H1 (cell line): ENCODE measurements around the gene CLCA4. TPM values are rescaled to one million over a fixed set of nuclear protein-coding genes. Genes with fewer than 3 reads are reported as not detected.

Experiments used
- CTCF ChIA-PET: fragments of 300-600 bp; sonication (Branson Sonifier 250); formaldehyde crosslinking; loops from one replicate; lab custom pipeline; 2021; ENCODE audit not compliant: partially characterized antibody; lab: Charles Lee
- POLR2A ChIA-PET: fragments of 300-600 bp; sonication (Branson Sonifier 250); formaldehyde crosslinking; loops from one replicate; lab custom pipeline; 2021; ENCODE audit warnings: inconsistent platforms; ENCODE audit not compliant: partially characterized antibody; lab: Charles Lee
- DNase-seq, 2 experiments: peaks; one replicate each; pipeline versions ENCODE4 v3.0.0 to v3.0.0-alpha.2; 2010 to 2022; ENCODE audit warnings: low spot score in 2 of 2, low read depth in 1 of 2, mixed read lengths in 1 of 2
- FAIRE-seq: peaks from 2 replicates; lab custom pipeline; 2011; peaks lifted over from hg19 to GRCh38; lab: Jason Lieb, UNC
- H2AFZ ChIP-seq: 2 replicates; pipeline ENCODE4 v1.8.1; 2012; ENCODE audit warnings: low read length, inconsistent platforms
- H2AK5ac ChIP-seq: 2 replicates; pipeline ENCODE4 v1.6.1; 2013; ENCODE audit warnings: low read depth, low read length
- H2BK120ac ChIP-seq: replicated peaks from 2 replicates; pipeline ENCODE3; 2013; ENCODE audit warnings: low read depth, low read length, inconsistent platforms
- H2BK12ac ChIP-seq: 2 replicates; pipeline ENCODE4 v1.6.1; 2013; ENCODE audit warnings: low read depth, low read length
- H2BK15ac ChIP-seq: 2 replicates; pipeline ENCODE4 v1.6.1; 2013; ENCODE audit warnings: low read length
- H2BK20ac ChIP-seq: 2 replicates; pipeline ENCODE4 v1.6.1; 2013; ENCODE audit warnings: low read length
- H2BK5ac ChIP-seq: 2 replicates; pipeline ENCODE4 v1.6.1; 2013; ENCODE audit warnings: low read depth, low read length
- H3K14ac ChIP-seq: 2 replicates; pipeline ENCODE4 v1.6.1; 2013; ENCODE audit warnings: inconsistent platforms; ENCODE audit not compliant: insufficient read length
- H3K18ac ChIP-seq: 2 replicates; pipeline ENCODE4 v1.6.1; 2013; ENCODE audit warnings: low read length; ENCODE audit errors: extremely low read depth
- H3K23ac ChIP-seq: 2 replicates; pipeline ENCODE4 v1.6.1; 2013; ENCODE audit warnings: inconsistent platforms; ENCODE audit not compliant: insufficient read length
- H3K23me2 ChIP-seq: 2 replicates; pipeline ENCODE4 v1.6.1; 2013; ENCODE audit warnings: low read depth, low read length
- H3K27ac ChIP-seq: 2 replicates; pipeline ENCODE4 v1.6.1; 2011; ENCODE audit warnings: low read depth, low read length, inconsistent platforms
- H3K27me3 ChIP-seq, 4 experiments: replicated peaks in 1 of 4; 1 replicate in 1 of 4; 2 replicates in 3 of 4; pipeline versions ENCODE4 v1.6.1 to v1.8.1; 2011 to 2013; ENCODE audit warnings: low read length in 3 of 4, mild to moderate bottlenecking in 3 of 4, inconsistent platforms in 2 of 4, mixed read lengths in 2 of 4, moderate library complexity in 1 of 4; ENCODE audit not compliant: control insufficient read depth in 3 of 4, insufficient read depth in 3 of 4; ENCODE audit errors: extremely low read depth in 1 of 4
- H3K36me3 ChIP-seq, 4 experiments: 2 replicates each; pipeline versions ENCODE4 v1.6.1 to v1.8.1; 2011 to 2013; ENCODE audit warnings: mild to moderate bottlenecking in 4 of 4, low read length in 3 of 4, moderate library complexity in 2 of 4, control low read depth in 1 of 4, inconsistent platforms in 1 of 4; ENCODE audit not compliant: insufficient read depth in 4 of 4, control insufficient read depth in 2 of 4
- H3K4ac ChIP-seq: replicated peaks from 2 replicates; pipeline ENCODE3; 2013; ENCODE audit warnings: low read length, low read depth, mixed read lengths, inconsistent platforms; ENCODE audit not compliant: insufficient read length
- H3K4me1 ChIP-seq, 4 experiments: replicated peaks in 1 of 4; 1 replicate in 1 of 4; 2 replicates in 3 of 4; pipeline versions ENCODE4 v1.6.1 to v1.8.1; 2011 to 2013; ENCODE audit warnings: low read length in 3 of 4, inconsistent platforms in 2 of 4, mixed read lengths in 1 of 4; ENCODE audit not compliant: insufficient read depth in 4 of 4, control insufficient read depth in 3 of 4
- H3K4me2 ChIP-seq, 2 experiments: 2 replicates each; pipeline versions ENCODE4 v1.6.1 to v1.8.1; 2011 to 2013; ENCODE audit warnings: low read depth in 2 of 2, low read length in 2 of 2, control low read depth in 1 of 2, inconsistent platforms in 1 of 2, mild to moderate bottlenecking in 1 of 2; ENCODE audit not compliant: insufficient read depth in 1 of 2
- H3K4me3 ChIP-seq, 4 experiments: fragments of 200-600, 300-600 bp in 1 of 4; sonication (generic), shearing (Covaris generic), sonication (Bioruptor Twin) in 1 of 4; 2 replicates each; pipeline versions ENCODE4 v1.5.1 to v1.8.1; 2011 to 2016; ENCODE audit warnings: low read length in 4 of 4, low read depth in 3 of 4, control low read depth in 2 of 4, inconsistent platforms in 2 of 4, mild to moderate bottlenecking in 2 of 4, mixed read lengths in 1 of 4, moderate library complexity in 1 of 4; ENCODE audit not compliant: insufficient read depth in 2 of 4; ENCODE audit errors: extremely low read depth in 1 of 4
- H3K56ac ChIP-seq: replicated peaks from 2 replicates; pipeline ENCODE3; 2013; ENCODE audit warnings: low read depth, mild to moderate bottlenecking, mixed read lengths, low read length, inconsistent platforms; ENCODE audit not compliant: insufficient read length
- H3K79me1 ChIP-seq: 2 replicates; pipeline ENCODE4 v1.6.1; 2013; ENCODE audit warnings: low read depth, low read length, control low read depth
- H3K79me2 ChIP-seq, 2 experiments: 2 replicates each; pipeline versions ENCODE4 v1.6.1 to v1.8.1; 2012 to 2013; ENCODE audit warnings: low read length in 2 of 2, mild to moderate bottlenecking in 2 of 2, inconsistent platforms in 1 of 2; ENCODE audit not compliant: insufficient read depth in 2 of 2, control insufficient read depth in 1 of 2
- H3K9ac ChIP-seq, 4 experiments: replicated peaks in 1 of 4; 1 replicate in 1 of 4; 2 replicates in 3 of 4; pipeline versions ENCODE4 v1.6.1 to v1.8.1; 2011 to 2013; ENCODE audit warnings: low read depth in 3 of 4, low read length in 3 of 4, control low read depth in 2 of 4, mild to moderate bottlenecking in 2 of 4, moderate library complexity in 2 of 4, inconsistent platforms in 1 of 4; ENCODE audit errors: extremely low read depth in 1 of 4
- H3K9me3 ChIP-seq, 2 experiments: 2 replicates each; pipeline versions ENCODE4 v1.6.1 to v1.8.1; 2012 to 2013; ENCODE audit warnings: mild to moderate bottlenecking in 2 of 2, moderate library complexity in 2 of 2, control low read depth in 1 of 2, inconsistent platforms in 1 of 2, low read depth in 1 of 2, low read length in 1 of 2, mixed read lengths in 1 of 2; ENCODE audit not compliant: insufficient read depth in 2 of 2
- H4K20me1 ChIP-seq, 2 experiments: replicated peaks in 1 of 2; 2 replicates each; pipeline versions ENCODE3 to v1.8.1; 2011 to 2013; ENCODE audit warnings: inconsistent platforms in 2 of 2, low read length in 2 of 2, mild to moderate bottlenecking in 1 of 2; ENCODE audit not compliant: insufficient read depth in 2 of 2, control insufficient read depth in 1 of 2
- H4K5ac ChIP-seq: 2 replicates; pipeline ENCODE4 v1.6.1; 2013; ENCODE audit warnings: low read length, low read depth, mixed read lengths, inconsistent platforms; ENCODE audit not compliant: insufficient read length
- H4K8ac ChIP-seq: 2 replicates; pipeline ENCODE4 v1.8.0; 2013; ENCODE audit warnings: mild to moderate bottlenecking, moderate library complexity, low read length, inconsistent platforms; ENCODE audit not compliant: insufficient read depth; ENCODE audit errors: extremely low read depth
- H4K91ac ChIP-seq: replicated peaks from 2 replicates; pipeline ENCODE3; 2013; ENCODE audit warnings: low read length, mixed read lengths, inconsistent platforms; ENCODE audit not compliant: insufficient read length
- CEBPB ChIP-seq: IDR thresholded peaks from 2 replicates; pipeline ENCODE4 v1.6.1; 2012; ENCODE audit warnings: low read depth, low read length
- POU5F1 ChIP-seq: IDR thresholded peaks from 2 replicates; pipeline ENCODE4 v1.6.1; 2011; ENCODE audit warnings: low read depth, mild to moderate bottlenecking, low read length, moderate library complexity
- RAD21 ChIP-seq, 2 experiments: IDR thresholded peaks in 1 of 2; conservative IDR thresholded peaks in 1 of 2; 2 replicates each; pipeline ENCODE4 v1.6.1; 2011; ENCODE audit warnings: low read depth in 2 of 2, low read length in 2 of 2, improper control_type of control experiment in 1 of 2, inconsistent platforms in 1 of 2, mild to moderate bottlenecking in 1 of 2, moderate library complexity in 1 of 2
- WGBS, 2 experiments: shearing (Covaris generic) in 1 of 2; methylation state at CpG; one replicate each; pipeline versions ENCODE4 v1.1.6 to v1.1.7; 2013 to 2015; ENCODE audit warnings: low lambda C conversion rate in 2 of 2, mixed read lengths in 2 of 2, inconsistent platforms in 1 of 2, low coverage in 1 of 2, missing lambda C conversion rate in 1 of 2; ENCODE audit not compliant: insufficient replicate concordance in 2 of 2, insufficient coverage in 1 of 2, insufficient read length in 1 of 2; ENCODE audit errors: extremely low coverage in 1 of 2, missing lambda C conversion rate in 1 of 2; 5-methylcytosine and 5-hydroxymethylcytosine counted together
- polyA plus RNA-seq, 7 experiments: library from polyadenylated mRNA; depleted of rRNA in 3 of 7; stranded (reverse) in 5 of 7; unstranded in 2 of 7; fragments of >200 nt in 5 of 7; fragments of 200-250 nt in 2 of 7; gene quantifications; 1 replicate in 5 of 7; 2 replicates in 1 of 7; 4 replicates in 1 of 7; pipeline versions ENCODE4 v1.2.1 to v1.2.3, GENCODE V29; 2011 to 2013; ENCODE audit warnings: missing spikeins in 2 of 7, mixed read lengths in 2 of 7
- total RNA-seq: library from RNA; stranded (reverse); fragmentation: NEBNext Ultra II Directional; extraction: Animal tissue kit (Norgen Biotek cat#: 25700); gene quantifications from 2 replicates; pipeline ENCODE4 v1.2.1, GENCODE V29; 2021
- TF ChIP-seq, protein P1 (sequence below): IDR thresholded peaks from 2 replicates; pipeline ENCODE4 v1.6.1; 2011; ENCODE audit warnings: low read length, improper control_type of control experiment

CLCA4 gene
- total and polyA plus RNA-seq, 2 of the 8 experiments (the other 6 are each of a cell fraction or from before 2014, with no cell fraction given): not detected

DNA sequence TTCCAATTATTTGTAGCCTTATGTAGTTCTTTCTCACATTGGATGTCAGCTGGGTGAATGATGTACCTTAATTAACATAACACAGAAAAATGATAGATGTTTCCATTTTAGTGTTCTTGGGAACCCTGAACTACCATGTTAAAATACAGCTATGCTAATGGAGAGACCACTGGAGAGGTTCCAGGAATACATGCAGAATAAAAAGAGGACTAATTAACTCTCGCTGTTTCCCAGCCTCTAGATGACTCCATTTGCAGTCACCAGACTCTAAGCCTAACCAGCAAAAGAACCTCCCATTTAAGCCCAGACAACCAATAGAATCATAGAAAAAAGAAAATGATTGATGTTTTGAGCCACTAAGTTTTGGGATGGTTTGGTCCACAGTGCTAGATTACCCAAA lies 36.2 kb downstream of the CLCA4 start:
- Histone ChIP-seq H4K20me1 (no peaks in the 10 kb centered on the region), H3K14ac (no peak overlapping the region), H4K91ac (no peak overlapping the region), H4K5ac (no peak overlapping the region), H3K79me1 (no peaks in the 10 kb centered on the region), H3K4ac (no peak overlapping the region), H2BK15ac (no peak overlapping the region), H3K23ac (no peak overlapping the region), H3K4me3 (no peak overlapping the region), H3K9ac (no peak overlapping the region), H2AFZ (no peak overlapping the region), H3K4me2 (no peak overlapping the region), H3K56ac (no peak overlapping the region), H2BK20ac (no peak overlapping the region), H3K79me2 (no peaks in the 10 kb centered on the region), H2BK120ac (no peak overlapping the region), H3K18ac (no peak overlapping the region), H3K36me3 (no peaks in the 10 kb centered on the region), H3K4me1 (no peaks in the 10 kb centered on the region), H2AK5ac (no peak overlapping the region), H2BK5ac (no peak overlapping the region), H3K23me2 (no peaks in the 10 kb centered on the region; the same call in 1 of the 2 replicates), H4K8ac (no peak overlapping the region), H3K9me3 (no peaks in the 10 kb centered on the region), H3K27me3 (no peaks in the 10 kb centered on the region), H2BK12ac (no peak overlapping the region), H3K27ac (no peak overlapping the region)
- DNase-seq (no peak), FAIRE-seq (no peak)
- ChIA-PET CTCF (interaction anchor here (0.7 to 2.0 kb wide), 3 partner anchors 9 to 81 kb away, joined by 3 to 6 read pairs (median 3); no protein-coding TSS in a partner anchor), POLR2A (no interaction called here)
- TF ChIP-seq, protein P1, sequence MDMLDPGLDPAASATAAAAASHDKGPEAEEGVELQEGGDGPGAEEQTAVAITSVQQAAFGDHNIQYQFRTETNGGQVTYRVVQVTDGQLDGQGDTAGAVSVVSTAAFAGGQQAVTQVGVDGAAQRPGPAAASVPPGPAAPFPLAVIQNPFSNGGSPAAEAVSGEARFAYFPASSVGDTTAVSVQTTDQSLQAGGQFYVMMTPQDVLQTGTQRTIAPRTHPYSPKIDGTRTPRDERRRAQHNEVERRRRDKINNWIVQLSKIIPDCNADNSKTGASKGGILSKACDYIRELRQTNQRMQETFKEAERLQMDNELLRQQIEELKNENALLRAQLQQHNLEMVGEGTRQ: no peak
- TF ChIP-seq POU5F1: no peak
- no peak for TF ChIP-seq RAD21 (IDR thresholded peaks at IDR 0.05 in 1 of 2, conservative IDR thresholded peaks at IDR 0.05 in 1 of 2; ENCODE audit: low read depth in 2 of 2, low read length in 2 of 2)
- no peak for TF ChIP-seq CEBPB
- 83% methylated on average over 1 of the region's 1 CpG; no CpG with 5 or more reads in 1 of the 2 experiments for WGBS, 2 experiments
